HG03520 (cell line): Measurements from ENCODE around the gene TMEM238L.
"Not testable (repeated sequence)": the region's sequence is repeated elsewhere in the genome, so short reads cannot be mapped to it uniquely, and the experiment has no call there.

Experiments used
- ATAC-seq: cut with Tn5 transposase; IDR thresholded peaks from one replicate; pipeline ENCODE4 v1.9.1; 2021; ENCODE audit warnings: mild to moderate bottlenecking, moderate library complexity; ENCODE audit not compliant: unreplicated experiment

The TMEM238L gene

GRCh38 chr17:10803830-10804475, at the start of gene TMEM238L:
Gene TMEM238L (minus strand): TSS chr17:10804099. CDS start chr17:10803963, 136 bp downstream.
- no peak for ATAC-seq

- not testable (repeated sequence) for ATAC-seq
Measured at GRCh38 chr17:10846636-10847035, 42.7 kb upstream of the TMEM238L start.

GRCh38 chr17:10845388-10845751, 41.5 kb upstream of the TMEM238L start:
- no peak for ATAC-seq

GRCh38 chr17:10844621-10845387, 40.9 kb upstream of the TMEM238L start:
- peak; percentile 68 for ATAC-seq

GRCh38 chr17:10843811-10844210, 39.9 kb upstream of the TMEM238L start:
- no peak for ATAC-seq

GRCh38 chr17:10842658-10843057, 38.8 kb upstream of the TMEM238L start:
- no peak for ATAC-seq

GRCh38 chr17:10838682-10839081, 34.8 kb upstream of the TMEM238L start:
- no peak for ATAC-seq

- no peak for ATAC-seq
Measured at GRCh38 chr17:10837921-10838320, 34.0 kb upstream of the TMEM238L start, which contains the start of gene PIRT. Gene PIRT (minus strand): TSS chr17:10838087. CDS start chr17:10825645, 12,442 bp downstream.

GRCh38 chr17:10836966-10837590, 33.2 kb upstream of the TMEM238L start:
- no peak for ATAC-seq

- no peak for ATAC-seq
Measured at GRCh38 chr17:10836145-10836544, 32.2 kb upstream of the TMEM238L start.

- ATAC-seq, result no peak
Measured at GRCh38 chr17:10831696-10832095, 27.8 kb upstream of the TMEM238L start.

- ATAC-seq, result no peak
Measured at GRCh38 chr17:10827898-10828552, 24.1 kb upstream of the TMEM238L start.

GRCh38 chr17:10824874-10825273, 21.0 kb upstream of the TMEM238L start:
- no peak for ATAC-seq

GRCh38 chr17:10821770-10822169, 17.9 kb upstream of the TMEM238L start:
- no peak for ATAC-seq

- no peak for ATAC-seq
Measured at GRCh38 chr17:10821054-10821453, 17.2 kb upstream of the TMEM238L start.

GRCh38 chr17:10815319-10815718, 11.4 kb upstream of the TMEM238L start:
- no peak for ATAC-seq

- no peak for ATAC-seq
Measured at GRCh38 chr17:10814075-10814474, 10.2 kb upstream of the TMEM238L start.

- ATAC-seq, result no peak
Measured at GRCh38 chr17:10812674-10813073, 8.8 kb upstream of the TMEM238L start.

GRCh38 chr17:10809605-10810004, 5.7 kb upstream of the TMEM238L start:
- no peak for ATAC-seq

GRCh38 chr17:10807704-10808128, 3.8 kb upstream of the TMEM238L start:
- no peak for ATAC-seq

- no peak for ATAC-seq
Measured at GRCh38 chr17:10806545-10807262, 2.8 kb upstream of the TMEM238L start.
